SK-N-SH (cell line): ENCODE data around the gene LIN9. TPM values are rescaled to one million over a fixed set of nuclear protein-coding genes. Genes with fewer than 3 reads are reported as not detected.

Experiments used
- CTCF ChIA-PET: fragments of 300-600, 350-600 bp; formaldehyde crosslinking; extraction: SDS; loops from one replicate; lab custom pipeline; 2021; lab: Yijun Ruan, JAX
- POLR2A ChIA-PET: fragments of 350-600 bp; sonication (Branson Sonifier 250); formaldehyde crosslinking; extraction: SDS; loops from one replicate; lab custom pipeline; 2020; ENCODE audit warnings: antibody characterized with exemption, inconsistent platforms; lab: Yijun Ruan, JAX
- DNase-seq: peaks from one replicate; pipeline ENCODE4 v3.0.0; 2012
- H2AFZ ChIP-seq: fragments of 200-600 bp; sonication (generic); 2 replicates; pipeline ENCODE4 v1.8.1; 2016; ENCODE audit warnings: antibody characterized with exemption, mild to moderate bottlenecking, low read depth
- H3F3A ChIP-seq: fragments of 200-600 bp; sonication (generic); replicated peaks from 2 replicates; pipeline ENCODE3; 2016; ENCODE audit warnings: antibody characterized with exemption, mild to moderate bottlenecking; ENCODE audit not compliant: insufficient read depth
- H3K27ac ChIP-seq, 2 experiments: fragments of 200-500 bp in 1 of 2; fragments of 200-600 bp in 1 of 2; sonication (Bioruptor generic) in 1 of 2; sonication (generic), shearing (Covaris generic) in 1 of 2; 2 replicates each; pipeline versions ENCODE4 v1.5.1 to v1.6.1; 2014 to 2016; ENCODE audit warnings: low read depth in 2 of 2, inconsistent platforms in 1 of 2, low read length in 1 of 2, mild to moderate bottlenecking in 1 of 2, mixed read lengths in 1 of 2
- H3K27me3 ChIP-seq: fragments of 200-600 bp; sonication (generic), shearing (Covaris generic); 2 replicates; pipeline ENCODE4 v1.6.1; 2016; ENCODE audit warnings: mixed run types; ENCODE audit not compliant: insufficient read depth
- H3K36me3 ChIP-seq, 2 experiments: fragments of 200-500 bp in 1 of 2; fragments of 200-600 bp in 1 of 2; sonication (Bioruptor generic) in 1 of 2; sonication (generic) in 1 of 2; replicated peaks in 1 of 2; 2 replicates each; pipeline versions ENCODE3 to v1.5.1; 2014 to 2016; ENCODE audit warnings: low read length in 1 of 2, mild to moderate bottlenecking in 1 of 2; ENCODE audit not compliant: insufficient read depth in 2 of 2, control insufficient read depth in 1 of 2
- H3K4me1 ChIP-seq, 2 experiments: fragments of 200-500 bp in 1 of 2; fragments of 200-600 bp in 1 of 2; sonication (Bioruptor generic) in 1 of 2; sonication (generic), shearing (Covaris generic) in 1 of 2; 2 replicates each; pipeline versions ENCODE4 v1.5.1 to v1.6.1; 2014 to 2016; ENCODE audit warnings: low read depth in 1 of 2, low read length in 1 of 2, mixed run types in 1 of 2; ENCODE audit not compliant: insufficient read depth in 2 of 2, control insufficient read depth in 1 of 2
- H3K4me2 ChIP-seq: fragments of 200-600 bp; sonication (generic), shearing (Covaris generic); 2 replicates; pipeline ENCODE4 v1.6.1; 2017; ENCODE audit warnings: mixed run types
- H3K4me3 ChIP-seq, 2 experiments: fragments of 200-500 bp in 1 of 2; fragments of 200-600 bp in 1 of 2; sonication (Bioruptor generic) in 1 of 2; sonication (generic), shearing (Covaris generic) in 1 of 2; 2 replicates each; pipeline versions ENCODE4 v1.5.1 to v1.8.1; 2014 to 2016; ENCODE audit warnings: low read depth in 2 of 2, inconsistent platforms in 1 of 2, low read length in 1 of 2, mild to moderate bottlenecking in 1 of 2, mixed read lengths in 1 of 2, moderate library complexity in 1 of 2
- H3K79me2 ChIP-seq: fragments of 200-600 bp; sonication (generic); 2 replicates; pipeline ENCODE4 v1.8.1; 2017; ENCODE audit warnings: mild to moderate bottlenecking; ENCODE audit not compliant: insufficient read depth
- H3K9ac ChIP-seq: fragments of 200-600 bp; sonication (generic); 2 replicates; pipeline ENCODE4 v1.6.1; 2017; ENCODE audit warnings: mixed run types
- H3K9me2 ChIP-seq: fragments of 200-600 bp; sonication (generic); 2 replicates; pipeline ENCODE4 v1.6.1; 2017; ENCODE audit warnings: mixed run types
- H3K9me3 ChIP-seq: fragments of 200-600 bp; sonication (generic); 2 replicates; pipeline ENCODE4 v1.6.1; 2017; ENCODE audit warnings: mixed run types, mild to moderate bottlenecking, moderate library complexity
- H4K20me1 ChIP-seq: fragments of 200-600 bp; sonication (generic); 2 replicates; pipeline ENCODE4 v1.6.1; 2017; ENCODE audit warnings: mild to moderate bottlenecking, mixed run types; ENCODE audit not compliant: insufficient read depth
- ELF1 ChIP-seq: IDR thresholded peaks from 2 replicates; pipeline ENCODE4 v1.4.0; 2012
- EP300 ChIP-seq, 2 experiments: IDR thresholded peaks; 2 replicates each; pipeline versions ENCODE4 v1.4.0 to v1.6.1; 2012; ENCODE audit warnings: borderline replicate concordance in 1 of 2, low read depth in 1 of 2, low read length in 1 of 2
- EZH2phosphoT487 ChIP-seq: fragments of 200-600 bp; sonication (generic); IDR thresholded peaks from 2 replicates; pipeline ENCODE4 v1.6.1; 2017; ENCODE audit warnings: low read depth, mixed run types, mild to moderate bottlenecking, antibody characterized with exemption, moderate library complexity, borderline replicate concordance
- GATA2 ChIP-seq: sonication (generic); formaldehyde crosslinking; IDR thresholded peaks from 2 replicates; pipeline ENCODE4 v1.5.0; 2020; ENCODE audit warnings: mild to moderate bottlenecking, missing genetic modification reagents
- MEF2A ChIP-seq: IDR thresholded peaks from 2 replicates; pipeline ENCODE4 v1.4.0; 2012; ENCODE audit warnings: low read depth, borderline replicate concordance
- NFIC ChIP-seq: IDR thresholded peaks from 2 replicates; pipeline ENCODE4 v1.4.0; 2012; ENCODE audit warnings: borderline replicate concordance
- NRF1 ChIP-seq: IDR thresholded peaks from 2 replicates; pipeline ENCODE4 v1.6.1; 2012; ENCODE audit warnings: low read depth, mild to moderate bottlenecking, low read length
- RAD21 ChIP-seq: IDR thresholded peaks from 2 replicates; pipeline ENCODE4 v1.6.1; 2012; ENCODE audit warnings: mild to moderate bottlenecking, low read length
- RCOR1 ChIP-seq: fragments of 150-350 bp; IDR thresholded peaks from 2 replicates; pipeline ENCODE4 v1.6.1; 2017; ENCODE audit warnings: antibody characterized with exemption, low read length
- RXRA ChIP-seq: IDR thresholded peaks from 2 replicates; pipeline ENCODE4 v1.4.0; 2012; ENCODE audit warnings: low read depth, mild to moderate bottlenecking, borderline replicate concordance
- SIN3A ChIP-seq: IDR thresholded peaks from 2 replicates; pipeline ENCODE4 v1.6.1; 2012; ENCODE audit warnings: low read depth, mild to moderate bottlenecking, low read length, moderate library complexity, borderline replicate concordance
- TCF12 ChIP-seq: IDR thresholded peaks from 2 replicates; pipeline ENCODE4 v1.4.0; 2012
- WGBS: methylation state at CpG from one replicate; pipeline ENCODE4 v1.1.6; 2017; ENCODE audit warnings: low lambda C conversion rate; 5-methylcytosine and 5-hydroxymethylcytosine counted together
- polyA plus RNA-seq, 3 experiments: library from polyadenylated mRNA; depleted of rRNA; stranded (reverse); fragments of >200 nt; gene quantifications; 2 replicates each; pipeline ENCODE4 v1.2.3, GENCODE V29; 2012
- TF ChIP-seq, protein P1 (sequence below): IDR thresholded peaks from 2 replicates; pipeline ENCODE4 v1.4.0; 2012; ENCODE audit warnings: low read depth, borderline replicate concordance
- TF ChIP-seq, protein P2 (sequence below): fragments of 150-350 bp; IDR thresholded peaks from 2 replicates; pipeline ENCODE4 v1.6.1; 2016; ENCODE audit warnings: mild to moderate bottlenecking, low read depth, low read length
- TF ChIP-seq, protein P3 (sequence below): IDR thresholded peaks from 2 replicates; pipeline ENCODE4 v1.4.0; 2012; ENCODE audit warnings: low read depth, borderline replicate concordance

Gene LIN9
- polyA plus RNA-seq, 1 of the 3 experiments (the other 2 are of a cell fraction) = 1.7 TPM

DNA sequence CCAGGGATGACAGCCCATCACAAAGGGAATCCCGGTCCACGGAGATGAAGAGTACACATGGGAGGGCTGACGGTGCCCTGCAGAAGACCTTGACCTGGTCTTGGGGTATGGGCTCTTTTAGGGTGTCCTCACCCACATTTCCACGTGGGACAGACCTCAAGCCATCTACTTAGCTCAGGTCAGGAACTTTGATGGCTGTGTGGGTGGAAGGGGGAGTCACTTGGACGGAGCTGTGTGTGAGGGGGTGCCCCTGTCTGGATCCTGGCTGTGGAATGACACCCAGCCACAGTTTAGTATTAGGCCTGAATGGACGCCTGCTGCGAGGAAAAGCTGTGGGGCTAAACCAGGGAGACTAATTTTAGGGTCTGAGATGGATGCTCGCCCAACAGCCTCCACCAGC lies 96.4 kb downstream of the LIN9 start (continued):
- TF ChIP-seq, protein P1, sequence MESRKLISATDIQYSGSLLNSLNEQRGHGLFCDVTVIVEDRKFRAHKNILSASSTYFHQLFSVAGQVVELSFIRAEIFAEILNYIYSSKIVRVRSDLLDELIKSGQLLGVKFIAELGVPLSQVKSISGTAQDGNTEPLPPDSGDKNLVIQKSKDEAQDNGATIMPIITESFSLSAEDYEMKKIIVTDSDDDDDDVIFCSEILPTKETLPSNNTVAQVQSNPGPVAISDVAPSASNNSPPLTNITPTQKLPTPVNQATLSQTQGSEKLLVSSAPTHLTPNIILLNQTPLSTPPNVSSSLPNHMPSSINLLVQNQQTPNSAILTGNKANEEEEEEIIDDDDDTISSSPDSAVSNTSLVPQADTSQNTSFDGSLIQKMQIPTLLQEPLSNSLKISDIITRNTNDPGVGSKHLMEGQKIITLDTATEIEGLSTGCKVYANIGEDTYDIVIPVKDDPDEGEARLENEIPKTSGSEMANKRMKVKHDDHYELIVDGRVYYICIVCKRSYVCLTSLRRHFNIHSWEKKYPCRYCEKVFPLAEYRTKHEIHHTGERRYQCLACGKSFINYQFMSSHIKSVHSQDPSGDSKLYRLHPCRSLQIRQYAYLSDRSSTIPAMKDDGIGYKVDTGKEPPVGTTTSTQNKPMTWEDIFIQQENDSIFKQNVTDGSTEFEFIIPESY = no peak

DNA sequence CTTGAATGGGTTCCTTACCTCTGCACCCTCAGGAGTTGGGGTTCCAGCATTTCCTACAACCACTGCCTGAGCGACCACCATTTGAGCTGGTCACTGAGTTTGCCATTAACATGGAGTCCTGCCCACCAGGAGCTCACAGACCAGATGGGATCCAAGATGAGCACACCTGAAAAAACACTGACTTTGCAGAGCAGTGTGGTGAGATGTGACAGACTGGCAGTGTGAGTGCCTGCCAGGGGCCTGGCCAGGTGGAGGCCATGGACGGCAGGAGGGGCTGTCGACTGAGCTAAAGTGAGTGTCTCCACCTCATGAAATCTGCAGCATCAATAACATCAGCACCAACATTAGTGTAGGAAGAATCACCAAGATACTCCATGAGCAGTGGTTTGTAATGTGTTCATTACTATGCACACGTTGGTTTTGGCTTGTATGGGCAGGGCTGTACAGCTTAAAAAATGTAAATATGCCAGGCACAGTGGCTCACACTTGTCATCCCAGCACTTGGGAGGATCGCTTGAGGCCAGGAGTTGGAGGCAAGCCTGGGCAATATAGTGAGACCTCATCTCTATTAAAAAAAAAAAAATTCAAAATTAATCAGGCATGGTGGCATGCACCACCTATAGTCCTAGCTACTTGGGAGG lies 97.7 kb downstream of the LIN9 start:
- H3K9me3 ChIP-seq = no peaks in the 10 kb centered on the region
- no peak overlapping the region for H2AFZ ChIP-seq
- H3K27me3 ChIP-seq = no peaks in the 10 kb centered on the region
- no peaks in the 10 kb centered on the region for H3K9me2 ChIP-seq
- no peak for TF ChIP-seq ELF1
- no peak for TF ChIP-seq MEF2A
- TF ChIP-seq EZH2phosphoT487 = no peak
- TF ChIP-seq, protein P2, sequence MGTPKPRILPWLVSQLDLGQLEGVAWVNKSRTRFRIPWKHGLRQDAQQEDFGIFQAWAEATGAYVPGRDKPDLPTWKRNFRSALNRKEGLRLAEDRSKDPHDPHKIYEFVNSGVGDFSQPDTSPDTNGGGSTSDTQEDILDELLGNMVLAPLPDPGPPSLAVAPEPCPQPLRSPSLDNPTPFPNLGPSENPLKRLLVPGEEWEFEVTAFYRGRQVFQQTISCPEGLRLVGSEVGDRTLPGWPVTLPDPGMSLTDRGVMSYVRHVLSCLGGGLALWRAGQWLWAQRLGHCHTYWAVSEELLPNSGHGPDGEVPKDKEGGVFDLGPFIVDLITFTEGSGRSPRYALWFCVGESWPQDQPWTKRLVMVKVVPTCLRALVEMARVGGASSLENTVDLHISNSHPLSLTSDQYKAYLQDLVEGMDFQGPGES = no peak
- TF ChIP-seq, all 33 proteins: peak for 0
- DNase-seq = no peak
- H3K4me2 ChIP-seq = no peak overlapping the region
- H3K4me1 ChIP-seq = no peaks in the 10 kb centered on the region; a peak in 1 of 4 replicates
- no peak overlapping the region for H3K9ac ChIP-seq
- H3K27ac ChIP-seq = no peak overlapping the region
- no peaks in the 10 kb centered on the region for H4K20me1 ChIP-seq
- CTCF ChIA-PET = interaction anchor here (1.0 to 2.4 kb wide), 3 partner anchors 14 to 147 kb away, joined by 4 to 14 read pairs (median 4); no protein-coding TSS in a partner anchor
- H3F3A ChIP-seq = no peaks in the 10 kb centered on the region
- H3K79me2 ChIP-seq = no peaks in the 10 kb centered on the region
- POLR2A ChIA-PET = no interaction called here
- no peak overlapping the region for H3K4me3 ChIP-seq
- WGBS = 74% methylated on average over 5 of the region's 5 CpGs
- no peaks in the 10 kb centered on the region for H3K36me3 ChIP-seq

DNA sequence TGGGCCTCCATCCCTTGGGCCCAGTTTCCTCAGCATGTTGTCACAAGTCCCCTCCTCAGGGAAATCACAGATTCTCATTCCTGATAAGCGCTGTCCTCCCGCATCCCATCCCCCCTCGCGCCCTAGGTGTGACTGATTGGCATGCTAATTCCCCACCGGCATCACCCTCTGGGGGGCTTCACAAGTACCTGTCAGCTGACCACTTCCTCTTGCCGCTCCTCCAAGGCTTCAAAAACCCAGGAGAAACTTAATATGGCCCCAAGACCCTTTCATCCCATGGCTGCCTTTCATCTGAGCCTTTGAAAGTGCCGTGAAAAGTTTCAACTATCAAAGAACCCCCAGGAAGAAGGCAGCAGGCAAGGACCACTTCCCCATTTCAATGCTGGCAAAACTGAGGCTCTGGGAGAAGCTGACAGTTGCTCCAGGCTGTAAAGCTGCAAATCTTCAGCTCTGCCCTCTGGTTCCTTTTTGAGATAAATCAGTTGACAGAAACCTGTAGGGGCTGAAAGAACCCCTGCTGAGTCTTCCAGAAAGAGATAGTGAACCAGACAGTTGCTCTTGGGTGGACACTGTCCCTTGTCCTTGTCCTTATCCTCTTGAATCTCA lies 98.3 kb downstream of the LIN9 start:
- WGBS = 89% methylated on average over 7 of the region's 7 CpGs
- POLR2A ChIA-PET = no interaction called here
- CTCF ChIA-PET = interaction anchor here (1.0 to 2.4 kb wide), 3 partner anchors 14 to 146 kb away, joined by 4 to 14 read pairs (median 4); no protein-coding TSS in a partner anchor

More for the DNA sequence above, 98.3 kb downstream of the LIN9 start:
- no peak for DNase-seq
- no peak overlapping the region for H3K27ac ChIP-seq
- no peaks in the 10 kb centered on the region for H3K79me2 ChIP-seq
- no peaks in the 10 kb centered on the region for H3K9me3 ChIP-seq
- H4K20me1 ChIP-seq = no peaks in the 10 kb centered on the region
- no peak overlapping the region for H3K4me3 ChIP-seq
- H3K36me3 ChIP-seq = no peaks in the 10 kb centered on the region
- no peaks in the 10 kb centered on the region for H3F3A ChIP-seq
- no peaks in the 10 kb centered on the region for H3K27me3 ChIP-seq
- no peaks in the 10 kb centered on the region; a peak in 1 of 4 replicates for H3K4me1 ChIP-seq
- H3K9me2 ChIP-seq = no peaks in the 10 kb centered on the region
- no peak overlapping the region for H3K9ac ChIP-seq
- H2AFZ ChIP-seq = no peak overlapping the region
- H3K4me2 ChIP-seq = no peak overlapping the region
- TF ChIP-seq ELF1 (no peak), RCOR1 (no peak), NRF1 (no peak), RAD21 (no peak), NFIC (no peak), SIN3A (no peak), GATA2 (CRISPR knock-in tag) (no peak), EP300 (IDR thresholded peaks at IDR 0.05; ENCODE audit: borderline replicate concordance in 1 of 2, low read depth in 1 of 2, low read length in 1 of 2) (no peak), EZH2phosphoT487 (no peak), RXRA (no peak), TCF12 (no peak)
- TF ChIP-seq, protein P3, sequence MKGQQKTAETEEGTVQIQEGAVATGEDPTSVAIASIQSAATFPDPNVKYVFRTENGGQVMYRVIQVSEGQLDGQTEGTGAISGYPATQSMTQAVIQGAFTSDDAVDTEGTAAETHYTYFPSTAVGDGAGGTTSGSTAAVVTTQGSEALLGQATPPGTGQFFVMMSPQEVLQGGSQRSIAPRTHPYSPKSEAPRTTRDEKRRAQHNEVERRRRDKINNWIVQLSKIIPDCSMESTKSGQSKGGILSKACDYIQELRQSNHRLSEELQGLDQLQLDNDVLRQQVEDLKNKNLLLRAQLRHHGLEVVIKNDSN = no peak
- TF ChIP-seq, protein P2 = no peak
